CD4-positive, alpha-beta T cell treated with Interleukin-21 for 1 hour (primary cell): ENCODE results near the gene IL25.
A peak's percentile ranks its signal among the peaks of the same experiment; 100 is the strongest.
"Not testable (repeated sequence)": the region's sequence is repeated elsewhere in the genome, so short reads cannot be mapped to it uniquely, and the experiment has no call there.

Experiments used
- DNase-seq: peaks from one replicate; pipeline ENCODE4 v3.0.0-alpha.2; 2020

The IL25 gene

GRCh38 chr14:23372509-23372908, at the start of gene IL25:
Gene IL25 (plus strand): TSS chr14:23372809.
- DNase-seq: no peak

GRCh38 chr14:23323838-23324454, 48.7 kb upstream of the IL25 start:
- no peak for DNase-seq

GRCh38 chr14:23324455-23324846, 48.2 kb upstream of the IL25 start:
- no peak for DNase-seq

GRCh38 chr14:23324993-23325392, 47.6 kb upstream of the IL25 start:
- DNase-seq: no peak

- DNase-seq: not testable (repeated sequence)
These were observed 46.9 kb upstream of the IL25 start for GRCh38 chr14:23325746-23326145.

- no peak for DNase-seq
These were observed 45.9 kb upstream of the IL25 start for GRCh38 chr14:23326491-23327332.

GRCh38 chr14:23327947-23328744, 44.5 kb upstream of the IL25 start:
- DNase-seq: peak; percentile 74

- no peak for DNase-seq
These were observed 37.0 kb upstream of the IL25 start for GRCh38 chr14:23335623-23336022.

- no peak for DNase-seq
These were observed 32.9 kb upstream of the IL25 start for GRCh38 chr14:23339506-23340268.

- DNase-seq: no peak
These were observed 28.1 kb upstream of the IL25 start for GRCh38 chr14:23344481-23344880.

- no peak for DNase-seq
These were observed 26.5 kb upstream of the IL25 start for GRCh38 chr14:23345987-23346692.

GRCh38 chr14:23346693-23347405, 25.8 kb upstream of the IL25 start:
- DNase-seq: no peak

- no peak for DNase-seq
These were observed 25.0 kb upstream of the IL25 start for GRCh38 chr14:23347406-23348296.

GRCh38 chr14:23348297-23348655, 24.3 kb upstream of the IL25 start:
- no peak for DNase-seq

GRCh38 chr14:23349156-23349845, 23.3 kb upstream of the IL25 start:
- no peak for DNase-seq

- DNase-seq: no peak
These were observed 20.7 kb upstream of the IL25 start for GRCh38 chr14:23351681-23352505.

GRCh38 chr14:23352506-23353432, 19.8 kb upstream of the IL25 start, which contains the start of gene SLC22A17:
Gene SLC22A17 (minus strand): TSS chr14:23352887.
- peak; percentile 64 for DNase-seq

- no peak for DNase-seq
These were observed 19.2 kb upstream of the IL25 start for GRCh38 chr14:23353433-23353780.
